Ectodermal cell (in vitro differentiated cells): ENCODE measurements around the gene LRRFIP1.
"Not testable (repeated sequence)": the region's sequence is repeated elsewhere in the genome, so short reads cannot be mapped to it uniquely, and the experiment has no call there.

Experiments used
- H3K27ac ChIP-seq: 2 replicates; pipeline ENCODE4 v1.7.0; 2013; ENCODE audit warnings: mild to moderate bottlenecking, low read depth, low read length; ENCODE audit not compliant: insufficient read depth, poor library complexity, severe bottlenecking
- H3K27me3 ChIP-seq: 2 replicates; pipeline ENCODE4 v1.7.0; 2013; ENCODE audit warnings: mild to moderate bottlenecking, low read length; ENCODE audit not compliant: insufficient read depth, control insufficient read depth, poor library complexity, severe bottlenecking
- H3K36me3 ChIP-seq: one replicate; pipeline ENCODE4 v1.7.0; 2013; ENCODE audit warnings: low read length; ENCODE audit not compliant: control insufficient read depth, insufficient read depth
- H3K4me1 ChIP-seq: one replicate; pipeline ENCODE4 v1.7.0; 2013; ENCODE audit warnings: low read length; ENCODE audit not compliant: control insufficient read depth, insufficient read depth
- H3K4me3 ChIP-seq: 2 replicates; pipeline ENCODE4 v1.7.0; 2013; ENCODE audit warnings: low read depth, low read length, control low read depth; ENCODE audit not compliant: insufficient read depth
- H3K9me3 ChIP-seq: 2 replicates; pipeline ENCODE4 v1.7.0; 2013; ENCODE audit warnings: mild to moderate bottlenecking, low read length, moderate library complexity; ENCODE audit not compliant: control insufficient read depth
- WGBS, 2 experiments: methylation state at CpG; one replicate each; pipeline ENCODE4 v1.1.7; 2013; ENCODE audit warnings: missing lambda C conversion rate in 2 of 2; 5-methylcytosine and 5-hydroxymethylcytosine counted together

Gene LRRFIP1

DNA sequence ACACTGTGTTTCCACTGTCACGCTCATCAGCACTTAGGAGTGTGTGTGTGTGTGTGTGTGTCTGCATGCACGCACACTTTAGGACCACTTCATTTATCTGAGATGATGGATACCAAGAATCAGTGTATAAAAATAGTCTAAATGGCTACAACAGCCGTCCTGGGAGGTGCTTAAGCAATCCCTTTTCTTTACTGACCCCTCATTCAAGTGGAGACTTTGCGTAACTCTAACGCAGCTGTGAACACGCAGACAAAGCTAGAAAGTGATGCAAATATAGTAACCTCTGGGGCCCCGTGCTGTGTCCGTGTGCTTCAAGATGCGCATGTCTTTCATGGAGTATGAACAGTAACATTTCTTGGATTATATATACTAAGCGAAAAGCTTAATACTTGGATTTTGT lies 130.8 kb downstream of the LRRFIP1 start:
- Histone ChIP-seq H3K9me3 (no peaks in the 10 kb centered on the region), H3K36me3 (peaks cover 7% of the 10 kb centered on the region), H3K27ac (no peak overlapping the region), H3K4me1 (no peaks in the 10 kb centered on the region), H3K27me3 (no peaks in the 10 kb centered on the region), H3K4me3 (no peak overlapping the region)
- WGBS, 2 experiments, result 97% methylated on average over 10 of the region's 10 CpGs

DNA sequence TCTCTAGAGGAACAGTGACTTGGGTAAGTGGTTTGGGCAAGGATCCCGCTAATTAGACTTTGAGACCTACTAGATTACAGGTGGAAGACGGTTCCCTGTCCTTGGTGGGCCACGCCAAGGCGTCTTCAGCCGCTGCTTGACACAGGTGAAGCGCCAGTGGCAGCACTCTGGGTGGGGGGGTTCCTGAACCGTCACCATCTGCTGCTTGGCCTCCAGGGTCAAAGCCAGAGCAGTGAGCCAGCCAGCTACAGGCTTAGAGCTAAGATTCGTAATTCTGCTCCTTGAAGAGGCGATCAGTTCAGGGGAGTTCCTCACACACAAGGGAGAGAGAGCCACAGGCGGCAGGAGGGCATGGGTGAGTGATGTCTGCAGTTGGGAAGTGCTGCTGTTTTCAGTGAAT lies 131.8 kb downstream of the LRRFIP1 start:
- H3K9me3 ChIP-seq, result no peaks in the 10 kb centered on the region
- 92 to 94% methylated on average over 10 of the region's 10 CpGs for WGBS, 2 experiments
- no peak overlapping the region for H3K27ac ChIP-seq
- H3K4me1 ChIP-seq, result no peaks in the 10 kb centered on the region
- H3K4me3 ChIP-seq, result no peak overlapping the region
- H3K36me3 ChIP-seq, result peaks cover 7% of the 10 kb centered on the region
- H3K27me3 ChIP-seq, result no peaks in the 10 kb centered on the region

DNA sequence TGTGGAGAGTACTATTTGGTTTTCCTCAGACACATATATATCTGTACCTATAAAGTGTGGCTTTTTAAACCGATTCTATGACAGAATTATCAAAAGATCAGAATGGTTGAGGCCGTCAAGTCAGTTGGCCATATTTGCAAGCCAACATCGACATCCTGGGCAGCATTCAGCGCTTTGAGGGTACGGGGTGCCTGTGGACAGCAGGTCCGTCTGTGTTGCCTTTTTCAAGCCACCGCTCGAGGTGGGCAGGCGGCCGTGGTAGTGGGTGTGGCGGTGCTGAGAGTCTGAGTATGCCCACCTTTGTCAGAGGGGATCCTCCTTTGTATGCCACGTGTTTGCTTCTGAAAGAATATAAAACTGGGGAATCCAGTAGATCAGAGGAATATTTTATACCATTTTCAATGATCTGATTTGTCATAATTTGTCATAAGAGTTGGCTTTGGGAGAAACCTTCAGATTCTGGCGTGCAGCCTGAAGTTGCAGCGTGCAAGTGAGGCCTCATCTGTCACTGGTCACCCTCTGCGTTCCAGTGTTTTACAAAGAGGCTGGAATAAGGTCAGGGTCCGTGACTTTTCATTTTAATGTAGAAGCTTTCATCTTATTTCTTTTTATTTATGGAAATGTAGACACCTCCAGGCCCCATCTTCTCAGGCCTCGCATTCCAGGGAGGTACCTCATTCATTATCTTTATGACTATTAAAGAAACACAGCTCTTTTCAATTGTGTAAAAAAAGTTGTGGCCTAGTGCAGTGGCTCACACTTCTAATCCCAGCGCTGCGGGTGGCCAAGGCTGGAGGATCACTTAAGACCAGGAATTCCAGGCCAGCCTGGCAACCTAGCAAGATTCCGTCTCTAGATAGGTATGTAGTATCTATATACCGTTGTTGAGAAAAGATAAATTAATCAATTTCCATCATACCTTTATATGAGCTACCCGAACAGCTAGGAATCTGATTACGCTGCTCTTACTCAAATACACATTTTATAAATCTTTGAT lies 133.4 kb downstream of the LRRFIP1 start:
- H3K4me1 ChIP-seq, result no peaks in the 10 kb centered on the region
- H3K4me3 ChIP-seq, result no peak overlapping the region
- H3K27ac ChIP-seq, result no peak overlapping the region
- no peaks in the 10 kb centered on the region for H3K27me3 ChIP-seq
- H3K9me3 ChIP-seq, result no peaks in the 10 kb centered on the region
- H3K36me3 ChIP-seq, result peaks cover 7% of the 10 kb centered on the region
- WGBS, 2 experiments, result 94 to 98% methylated on average over 19 to 21 of the region's 23 CpGs

DNA sequence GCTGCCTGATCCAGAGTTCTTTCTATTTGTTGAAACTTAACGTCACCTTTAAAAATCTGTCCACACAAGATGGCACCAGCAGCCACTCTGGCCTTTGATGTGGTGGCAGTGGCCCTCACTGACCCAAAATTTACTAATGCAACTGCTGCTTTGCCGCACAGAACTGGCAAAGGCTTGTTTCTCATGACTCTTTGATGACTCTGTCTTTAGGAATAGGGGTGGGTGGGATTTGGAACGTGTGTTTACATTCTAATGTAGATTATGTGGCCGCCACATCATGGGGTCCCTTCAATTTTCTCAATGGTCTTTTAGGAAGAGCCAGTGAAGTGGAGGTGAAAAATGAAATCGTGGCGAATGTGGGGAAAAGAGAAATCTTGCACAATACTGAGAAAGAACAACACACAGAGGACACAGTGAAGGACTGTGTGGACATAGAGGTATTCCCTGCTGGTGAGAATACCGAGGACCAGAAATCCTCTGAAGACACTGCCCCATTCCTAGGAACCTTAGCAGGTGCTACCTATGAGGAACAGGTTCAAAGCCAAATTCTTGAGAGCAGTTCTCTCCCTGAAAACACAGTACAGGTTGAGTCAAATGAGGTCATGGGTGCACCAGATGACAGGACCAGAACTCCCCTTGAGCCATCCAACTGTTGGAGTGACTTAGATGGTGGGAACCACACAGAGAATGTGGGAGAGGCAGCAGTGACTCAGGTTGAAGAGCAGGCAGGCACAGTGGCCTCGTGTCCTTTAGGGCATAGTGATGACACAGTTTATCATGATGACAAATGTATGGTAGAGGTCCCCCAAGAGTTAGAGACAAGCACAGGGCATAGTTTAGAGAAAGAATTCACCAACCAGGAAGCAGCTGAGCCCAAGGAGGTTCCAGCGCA lies 135.2 kb downstream of the LRRFIP1 start:
- not testable (repeated sequence) for H3K27ac ChIP-seq, H3K4me3 ChIP-seq, H3K9me3 ChIP-seq, H3K4me1 ChIP-seq, H3K36me3 ChIP-seq, H3K27me3 ChIP-seq
- WGBS, 2 experiments, result 90 to 93% methylated on average over 9 of the region's 9 CpGs

DNA sequence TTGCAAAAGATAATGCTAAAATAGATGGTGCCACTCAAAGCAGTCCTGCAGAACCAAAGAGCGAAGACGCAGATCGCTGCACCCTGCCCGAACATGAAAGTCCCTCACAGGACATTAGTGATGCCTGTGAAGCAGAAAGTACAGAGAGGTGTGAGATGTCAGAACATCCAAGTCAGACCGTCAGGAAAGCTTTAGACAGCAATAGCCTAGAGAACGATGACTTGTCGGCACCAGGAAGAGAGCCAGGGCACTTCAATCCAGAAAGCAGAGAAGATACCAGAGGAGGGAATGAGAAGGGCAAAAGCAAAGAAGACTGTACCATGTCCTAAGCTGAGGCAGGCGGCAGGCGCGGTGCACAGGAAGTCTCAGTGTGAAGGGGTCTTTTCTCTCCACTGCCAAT lies 136.4 kb downstream of the LRRFIP1 start:
- Histone ChIP-seq H3K36me3 (no peaks in the 10 kb centered on the region), H3K9me3 (no peaks in the 10 kb centered on the region), H3K4me1 (no peaks in the 10 kb centered on the region), H3K27me3 (no peaks in the 10 kb centered on the region), H3K4me3 (no peak overlapping the region), H3K27ac (no peak overlapping the region)
- 96 to 97% methylated on average over 10 of the region's 10 CpGs for WGBS, 2 experiments

DNA sequence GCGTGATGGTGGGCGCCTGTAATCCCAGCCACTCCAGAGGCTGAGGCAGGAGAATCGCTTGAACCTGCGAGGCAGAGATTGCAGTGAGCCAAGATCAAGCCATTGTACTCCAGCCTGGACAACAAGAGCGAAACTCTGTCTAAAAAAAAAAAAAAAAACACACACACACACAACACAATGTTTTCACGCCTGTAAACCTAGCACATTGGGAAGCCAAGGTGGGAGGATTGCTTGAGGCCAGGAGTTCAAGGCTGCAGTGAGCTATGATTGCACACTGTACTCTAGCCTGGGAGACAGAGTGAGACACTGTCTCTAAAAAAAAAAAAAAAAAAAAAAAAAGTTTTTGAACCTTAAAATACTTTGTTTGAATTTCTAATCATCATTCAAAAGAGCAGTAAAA lies 137.7 kb downstream of the LRRFIP1 start:
- H3K4me1 ChIP-seq, H3K27me3 ChIP-seq, H3K9me3 ChIP-seq, H3K4me3 ChIP-seq, H3K27ac ChIP-seq, H3K36me3 ChIP-seq: not testable (repeated sequence)
- WGBS, 2 experiments, result 95 to 96% methylated on average over 5 to 6 of the region's 6 CpGs

DNA sequence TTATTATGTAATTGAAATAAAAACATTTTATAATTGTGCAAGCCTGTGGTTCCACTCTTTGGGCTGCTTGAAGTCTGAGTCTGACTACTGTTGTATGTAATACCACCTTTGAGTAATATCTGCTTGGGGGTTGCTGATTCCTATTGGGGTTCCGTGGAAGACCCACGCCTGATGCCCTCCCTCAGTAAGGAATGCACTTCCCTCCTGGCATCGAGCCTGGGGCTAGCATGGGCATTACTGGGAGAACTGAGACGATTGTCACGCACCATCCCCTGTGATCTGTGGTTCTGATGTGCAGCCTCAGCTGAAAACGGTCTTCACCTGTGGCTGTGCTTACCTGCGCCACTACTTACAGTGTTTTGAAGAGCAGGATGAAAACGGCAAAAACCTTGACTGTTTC lies 138.5 kb downstream of the LRRFIP1 start:
- 95 to 96% methylated on average over 8 of the region's 8 CpGs for WGBS, 2 experiments
- no peaks in the 10 kb centered on the region for H3K27me3 ChIP-seq
- H3K9me3 ChIP-seq, result no peaks in the 10 kb centered on the region
- no peak overlapping the region for H3K4me3 ChIP-seq
- no peaks in the 10 kb centered on the region for H3K36me3 ChIP-seq
- no peaks in the 10 kb centered on the region for H3K4me1 ChIP-seq
- H3K27ac ChIP-seq, result no peak overlapping the region

DNA sequence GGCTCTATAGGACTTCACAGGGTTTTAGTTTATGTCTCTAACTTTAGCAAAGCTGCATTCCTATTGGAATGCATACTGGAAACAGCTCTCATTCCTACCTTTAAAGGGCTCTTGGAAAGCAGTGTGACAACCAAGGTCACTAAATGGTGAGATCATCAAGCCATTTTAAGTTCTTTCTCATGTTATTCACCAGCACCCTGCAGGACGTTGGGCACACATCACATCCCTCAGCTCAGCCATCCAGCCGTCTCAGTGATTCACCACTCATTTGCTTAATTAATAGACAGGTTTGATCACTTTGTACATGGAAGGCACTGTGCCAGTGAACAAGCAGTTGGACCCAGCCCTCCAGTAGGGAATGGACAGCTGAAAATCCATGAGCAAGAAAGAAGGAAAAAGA lies 139.0 kb downstream of the LRRFIP1 start:
- Histone ChIP-seq H3K9me3 (no peaks in the 10 kb centered on the region), H3K27me3 (no peaks in the 10 kb centered on the region), H3K27ac (no peak overlapping the region), H3K4me1 (no peaks in the 10 kb centered on the region), H3K36me3 (no peaks in the 10 kb centered on the region), H3K4me3 (no peak overlapping the region)
- 81 to 88% methylated on average over 2 of the region's 2 CpGs for WGBS, 2 experiments

DNA sequence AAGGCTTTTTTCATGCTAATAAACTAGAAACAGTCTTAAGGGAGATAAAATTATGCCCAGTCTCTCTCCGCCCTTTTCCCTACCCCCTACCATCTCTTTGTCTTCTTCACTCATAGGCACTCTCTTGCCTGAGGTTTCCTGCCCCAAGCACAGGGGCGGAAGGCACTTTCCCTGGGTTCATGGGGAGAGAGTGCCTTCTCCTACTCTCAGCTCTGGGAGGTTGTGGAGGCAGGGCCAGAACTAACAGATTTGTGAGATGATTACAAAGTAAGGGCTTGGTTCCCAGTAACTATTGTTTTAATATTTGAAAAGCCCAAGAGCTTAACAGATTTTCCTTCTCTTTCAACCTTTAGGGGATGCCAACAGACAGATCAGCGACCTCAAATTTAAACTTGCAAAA lies 145.1 kb downstream of the LRRFIP1 start:
- 60 to 67% methylated on average over 2 to 3 of the region's 3 CpGs for WGBS, 2 experiments

DNA sequence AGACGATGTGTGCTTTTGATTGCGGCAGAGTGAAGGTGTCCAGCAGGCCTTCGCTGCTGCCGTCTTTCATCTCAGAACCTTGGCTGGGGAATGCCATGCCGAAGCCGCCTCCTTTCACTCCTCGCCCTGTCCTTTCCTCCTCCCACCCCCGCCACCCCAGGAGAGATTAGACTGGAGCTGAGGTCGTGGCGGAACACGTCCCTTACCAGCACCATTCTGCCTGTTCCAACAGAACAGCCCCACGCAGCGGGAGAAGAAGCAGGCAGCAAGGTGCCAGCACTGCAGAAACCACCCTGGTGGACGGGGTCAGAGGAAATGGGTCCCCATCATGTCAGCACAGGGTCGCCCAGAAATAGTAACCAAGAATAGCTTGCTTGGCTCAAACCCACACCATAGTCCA lies 146.4 kb downstream of the LRRFIP1 start:
- H3K36me3 ChIP-seq, result no peaks in the 10 kb centered on the region
- no peaks in the 10 kb centered on the region for H3K9me3 ChIP-seq
- no peaks in the 10 kb centered on the region for H3K27me3 ChIP-seq
- H3K27ac ChIP-seq, result no peak overlapping the region
- H3K4me1 ChIP-seq, result peaks cover 10% of the 10 kb centered on the region
- WGBS, 2 experiments, result 86 to 92% methylated on average over 15 of the region's 15 CpGs
- no peak overlapping the region for H3K4me3 ChIP-seq

More for the DNA sequence above, 145.1 kb downstream of the LRRFIP1 start:
- Histone ChIP-seq H3K27ac (no peak overlapping the region), H3K27me3 (no peaks in the 10 kb centered on the region), H3K4me3 (no peak overlapping the region), H3K4me1 (peaks cover 10% of the 10 kb centered on the region), H3K36me3 (no peaks in the 10 kb centered on the region), H3K9me3 (no peaks in the 10 kb centered on the region)
